Common myeloid progenitor, CD34-positive (primary cell): Measurements from ENCODE around the gene MATR3.

Experiments
- CTCF ChIA-PET: fragments of 350-600 bp; sonication (Branson Sonifier 250); formaldehyde crosslinking; loops from one replicate; lab custom pipeline; 2021; ENCODE audit warnings: antibody characterized with exemption; lab: Charles Lee
- POLR2A ChIA-PET: fragments of 350-600 bp; sonication (Branson Sonifier 250); formaldehyde crosslinking; loops from one replicate; lab custom pipeline; 2021; ENCODE audit warnings: antibody characterized with exemption; lab: Charles Lee
- DNase-seq, 3 donors: peaks; one replicate each; pipeline versions ENCODE4 v3.0.0 to v3.0.0-alpha.2; 2013
- H3K27ac ChIP-seq, 2 experiments: 1 replicate in 1 of 2; 2 replicates in 1 of 2; pipeline ENCODE4 v1.7.0; 2013; ENCODE audit warnings: inconsistent platforms in 2 of 2, low read length in 2 of 2, mild to moderate bottlenecking in 2 of 2, low read depth in 1 of 2, moderate library complexity in 1 of 2; ENCODE audit not compliant: severe bottlenecking in 2 of 2, insufficient read depth in 1 of 2, poor library complexity in 1 of 2
- H3K27me3 ChIP-seq, 5 experiments: replicated peaks in 2 of 5; 1 replicate in 3 of 5; 2 replicates in 2 of 5; pipeline versions ENCODE4 v1.6.1 to v1.7.0; 2013; ENCODE audit warnings: low read length in 4 of 5, mild to moderate bottlenecking in 2 of 5, moderate library complexity in 2 of 5, inconsistent platforms in 1 of 5; ENCODE audit not compliant: insufficient read depth in 5 of 5, control insufficient read depth in 4 of 5
- H3K36me3 ChIP-seq, 4 experiments: 1 replicate in 2 of 4; 2 replicates in 2 of 4; pipeline versions ENCODE4 v1.6.1 to v1.7.0; 2013; ENCODE audit warnings: low read length in 3 of 4, control low read depth in 1 of 4, mild to moderate bottlenecking in 1 of 4; ENCODE audit not compliant: control insufficient read depth in 4 of 4, insufficient read depth in 4 of 4
- H3K4me1 ChIP-seq, 4 experiments: 1 replicate in 3 of 4; 2 replicates in 1 of 4; pipeline versions ENCODE4 v1.6.1 to v1.7.1; 2013; ENCODE audit warnings: low read length in 3 of 4, mild to moderate bottlenecking in 3 of 4, control low read depth in 1 of 4, inconsistent platforms in 1 of 4, moderate library complexity in 1 of 4; ENCODE audit not compliant: control insufficient read depth in 4 of 4, insufficient read depth in 4 of 4; ENCODE audit errors: control extremely low read depth in 1 of 4
- H3K4me3 ChIP-seq, 7 experiments: 1 replicate in 4 of 7; 2 replicates in 3 of 7; pipeline versions ENCODE4 v1.5.1 to v1.7.0; 2013; ENCODE audit warnings: mild to moderate bottlenecking in 7 of 7, low read length in 6 of 7, moderate library complexity in 6 of 7, inconsistent platforms in 2 of 7, low read depth in 2 of 7, control low read depth in 1 of 7; ENCODE audit not compliant: insufficient read depth in 4 of 7, control insufficient read depth in 1 of 7; ENCODE audit errors: extremely low read depth in 1 of 7
- H3K9me3 ChIP-seq, 5 experiments: 1 replicate in 4 of 5; 2 replicates in 1 of 5; pipeline versions ENCODE4 v1.6.1 to v1.7.1; 2013; ENCODE audit warnings: low read length in 4 of 5, mild to moderate bottlenecking in 2 of 5, inconsistent platforms in 1 of 5, low read depth in 1 of 5, moderate library complexity in 1 of 5; ENCODE audit not compliant: control insufficient read depth in 4 of 5, insufficient read depth in 2 of 5; ENCODE audit errors: control extremely low read depth in 1 of 5
- WGBS: methylation state at CpG from one replicate; pipeline ENCODE4 v1.1.5; 2013; ENCODE audit not compliant: insufficient coverage; 5-methylcytosine and 5-hydroxymethylcytosine counted together

Gene MATR3

GRCh38 chr5:139285651-139286392 is 7.7 kb upstream of the MATR3 start:
- H3K4me3 ChIP-seq = no peak overlapping the region
- CTCF ChIA-PET = interaction anchor here (0.6 to 4.2 kb wide), 5 partner anchors 8 to 35 kb away, joined by 3 to 21 read pairs (median 3); no protein-coding TSS in a partner anchor
- POLR2A ChIA-PET = interaction anchor here (0.7 kb wide), 1 partner anchor 51 kb away, joined by 3 read pairs; no protein-coding TSS in a partner anchor
- no peaks in the 10 kb centered on the region for H3K4me1 ChIP-seq
- H3K27me3 ChIP-seq = no peaks in the 10 kb centered on the region
- DNase-seq = no peak
- H3K9me3 ChIP-seq = no peaks in the 10 kb centered on the region
- peaks cover 3 to 48% (median 31%) of the 10 kb centered on the region in 4 experiments for H3K36me3 ChIP-seq
- 100% methylated on average over 1 of the region's 3 CpGs for WGBS
- no peak overlapping the region for H3K27ac ChIP-seq

- Histone ChIP-seq H3K4me3 (no peak overlapping the region), H3K4me1 (peaks cover 0 to 3% (median 1%) of the 10 kb centered on the region in 4 experiments), H3K27ac (no peak overlapping the region), H3K36me3 (peaks cover 3 to 33% (median 20%) of the 10 kb centered on the region in 4 experiments), H3K27me3 (no peaks in the 10 kb centered on the region), H3K9me3 (no peaks in the 10 kb centered on the region)
- ChIA-PET POLR2A (interaction anchor here (0.6 kb wide), 1 partner anchor 220 kb away, joined by 3 read pairs; no protein-coding TSS in a partner anchor), CTCF (interaction anchor here (0.9 to 4.2 kb wide), 13 partner anchors 9 to 194 kb away, joined by 3 to 21 read pairs (median 4); partner anchors contain the start of genes PAIP2 and STING1)
- DNase-seq = peak; percentile 56 to 79 (median 74)
- 95% methylated on average over 8 of the region's 10 CpGs for WGBS
These were observed 5.5 kb upstream of the MATR3 start for GRCh38 chr5:139287890-139288635.

DNA sequence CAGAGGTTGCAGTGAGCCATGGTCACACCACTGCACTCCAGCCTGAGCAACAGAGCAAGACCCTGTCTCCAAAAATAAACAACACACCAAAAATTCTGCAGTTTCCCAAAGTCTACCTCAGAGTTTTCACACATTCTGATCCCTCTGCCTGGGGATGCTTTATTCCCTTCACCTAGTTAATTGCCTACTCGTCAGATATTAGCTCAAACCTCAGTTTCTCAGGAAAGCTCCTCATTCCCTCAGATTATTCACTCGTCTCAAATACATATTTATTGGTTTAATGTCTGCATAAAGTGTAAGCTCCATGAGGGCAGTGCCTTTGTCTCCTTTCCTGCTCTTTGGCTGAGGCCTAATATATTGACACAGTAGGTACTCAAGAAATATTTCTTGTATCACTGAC is 2.5 kb upstream of the MATR3 start:
- H3K36me3 ChIP-seq = peaks cover 0 to 10% (median under 1%) of the 10 kb centered on the region in 4 experiments
- H3K27me3 ChIP-seq = no peaks in the 10 kb centered on the region
- no CpG with 5 or more reads among the region's 2 CpGs for whole genome bisulfite sequencing
- ChIA-PET CTCF (interaction anchor here (1.0 to 1.8 kb wide), 3 partner anchors 18 to 228 kb away, joined by 3 to 4 read pairs (median 4); no protein-coding TSS in a partner anchor), POLR2A (interaction anchor here (0.9 kb wide), 1 partner anchor 141 kb away, joined by 3 read pairs; no protein-coding TSS in a partner anchor)
- no peaks in the 10 kb centered on the region for H3K9me3 ChIP-seq
- no peak overlapping the region for H3K27ac ChIP-seq
- peaks cover 5 to 13% (median 10%) of the 10 kb centered on the region in 4 experiments for H3K4me1 ChIP-seq
- no peak overlapping the region for H3K4me3 ChIP-seq
- no peak for DNase-seq

GRCh38 chr5:139293202-139293506 is 386 bp upstream of the MATR3 start:
- Histone ChIP-seq H3K36me3 (peaks cover 0 to 10% (median 0%) of the 10 kb centered on the region in 4 experiments), H3K27ac (peak overlapping the region; percentile 99), H3K4me1 (peaks cover 5 to 32% (median 18%) of the 10 kb centered on the region in 4 experiments), H3K9me3 (no peaks in the 10 kb centered on the region), H3K4me3 (peak overlapping the region; percentile 81 to 100 (median 90)), H3K27me3 (no peaks in the 10 kb centered on the region)
- whole genome bisulfite sequencing = 8% methylated on average over 9 of the region's 11 CpGs
- DNase-seq = no peak
- CTCF ChIA-PET = interaction anchor here (1.2 to 1.8 kb wide), 3 partner anchors 8 to 83 kb away, joined by 3 to 4 read pairs (median 3); no protein-coding TSS in a partner anchor
- POLR2A ChIA-PET = interaction anchor here (0.6 to 1.8 kb wide), 3 partner anchors 17 to 95 kb away, joined by 3 to 7 read pairs (median 3); no protein-coding TSS in a partner anchor

GRCh38 chr5:139294374-139295165 is 1.0 kb downstream of the MATR3 start:
- Histone ChIP-seq H3K4me1 (peaks cover 13 to 46% (median 25%) of the 10 kb centered on the region in 4 experiments), H3K27ac (peak overlapping the region; percentile 99), H3K27me3 (no peaks in the 10 kb centered on the region), H3K9me3 (no peaks in the 10 kb centered on the region), H3K4me3 (peak overlapping the region; percentile 81 to 100 (median 90)), H3K36me3 (peaks cover 0 to 10% (median under 1%) of the 10 kb centered on the region in 4 experiments)
- CTCF ChIA-PET = interaction anchor here (0.9 to 1.8 kb wide), 10 partner anchors 10 to 82 kb away, joined by 3 to 6 read pairs (median 3); partner anchors contain the start of gene PAIP2
- peak; percentile 66 to 77 (median 70) for DNase-seq
- POLR2A ChIA-PET = interaction anchor here (0.7 to 1.8 kb wide), 6 partner anchors 10 to 93 kb away, joined by 3 to 13 read pairs (median 4); partner anchors contain the start of gene PAIP2
- WGBS = 0% methylated on average over 39 of the region's 48 CpGs
